Kidney epithelial cell (primary cell): ENCODE data around the gene FGF1. TPM values are rescaled to one million over a fixed set of nuclear protein-coding genes. Genes with fewer than 3 reads are reported as not detected.

Experiments used
- DNase-seq: peaks from one replicate; pipeline ENCODE4 v3.0.0-alpha.2; 2010; ENCODE audit warnings: low read depth
- H3K27me3 ChIP-seq: 2 replicates; pipeline ENCODE4 v1.6.0; 2011; ENCODE audit warnings: low read length; ENCODE audit not compliant: control insufficient read depth, insufficient read depth
- H3K36me3 ChIP-seq: 2 replicates; pipeline ENCODE4 v1.5.1; 2011; ENCODE audit warnings: low read length; ENCODE audit not compliant: control insufficient read depth, insufficient read depth
- H3K4me3 ChIP-seq: 2 replicates; pipeline ENCODE4 v1.5.1; 2011; ENCODE audit warnings: low read depth, mild to moderate bottlenecking, control low read depth, low read length
- total RNA-seq: library from RNA; depleted of rRNA; stranded (reverse); fragments of >200 nt; gene quantifications from 2 replicates; pipeline ENCODE4 v1.2.3, GENCODE V29; 2015
- TF ChIP-seq, protein P1 (sequence below): IDR thresholded peaks from 2 replicates; pipeline ENCODE4 v1.5.1; 2011; ENCODE audit warnings: mild to moderate bottlenecking, moderate library complexity, low read length, control low read depth, inconsistent platforms; ENCODE audit not compliant: insufficient read depth, poor library complexity, severe bottlenecking

FGF1 gene
- total RNA-seq, 1 donor from 2014 or later = 12.1 TPM

DNA sequence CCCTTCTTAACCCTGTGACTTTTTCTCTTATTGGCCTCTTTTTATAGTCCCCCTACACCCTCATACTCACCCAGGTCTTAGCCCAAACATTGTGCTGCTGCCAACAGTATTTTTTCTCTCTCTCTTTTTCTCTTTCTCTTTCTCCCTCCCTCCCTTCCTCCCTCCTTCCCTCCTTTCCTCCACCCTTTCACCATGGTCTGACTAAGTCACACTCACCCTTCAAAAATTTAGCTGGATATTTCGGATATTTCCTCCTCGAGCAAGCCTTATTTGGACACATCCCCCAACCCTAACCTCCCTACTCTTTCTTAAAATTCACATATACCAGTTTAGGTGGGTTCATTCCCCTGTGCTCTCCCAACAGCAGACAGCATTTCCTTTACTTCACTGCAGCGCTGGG is 64.7 kb downstream of the FGF1 start:
- Histone ChIP-seq H3K27me3 (no peaks in the 10 kb centered on the region), H3K36me3 (no peaks in the 10 kb centered on the region), H3K4me3 (no peak overlapping the region)
- TF ChIP-seq, protein P1, sequence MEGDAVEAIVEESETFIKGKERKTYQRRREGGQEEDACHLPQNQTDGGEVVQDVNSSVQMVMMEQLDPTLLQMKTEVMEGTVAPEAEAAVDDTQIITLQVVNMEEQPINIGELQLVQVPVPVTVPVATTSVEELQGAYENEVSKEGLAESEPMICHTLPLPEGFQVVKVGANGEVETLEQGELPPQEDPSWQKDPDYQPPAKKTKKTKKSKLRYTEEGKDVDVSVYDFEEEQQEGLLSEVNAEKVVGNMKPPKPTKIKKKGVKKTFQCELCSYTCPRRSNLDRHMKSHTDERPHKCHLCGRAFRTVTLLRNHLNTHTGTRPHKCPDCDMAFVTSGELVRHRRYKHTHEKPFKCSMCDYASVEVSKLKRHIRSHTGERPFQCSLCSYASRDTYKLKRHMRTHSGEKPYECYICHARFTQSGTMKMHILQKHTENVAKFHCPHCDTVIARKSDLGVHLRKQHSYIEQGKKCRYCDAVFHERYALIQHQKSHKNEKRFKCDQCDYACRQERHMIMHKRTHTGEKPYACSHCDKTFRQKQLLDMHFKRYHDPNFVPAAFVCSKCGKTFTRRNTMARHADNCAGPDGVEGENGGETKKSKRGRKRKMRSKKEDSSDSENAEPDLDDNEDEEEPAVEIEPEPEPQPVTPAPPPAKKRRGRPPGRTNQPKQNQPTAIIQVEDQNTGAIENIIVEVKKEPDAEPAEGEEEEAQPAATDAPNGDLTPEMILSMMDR = no peak
- DNase-seq = no peak

DNA sequence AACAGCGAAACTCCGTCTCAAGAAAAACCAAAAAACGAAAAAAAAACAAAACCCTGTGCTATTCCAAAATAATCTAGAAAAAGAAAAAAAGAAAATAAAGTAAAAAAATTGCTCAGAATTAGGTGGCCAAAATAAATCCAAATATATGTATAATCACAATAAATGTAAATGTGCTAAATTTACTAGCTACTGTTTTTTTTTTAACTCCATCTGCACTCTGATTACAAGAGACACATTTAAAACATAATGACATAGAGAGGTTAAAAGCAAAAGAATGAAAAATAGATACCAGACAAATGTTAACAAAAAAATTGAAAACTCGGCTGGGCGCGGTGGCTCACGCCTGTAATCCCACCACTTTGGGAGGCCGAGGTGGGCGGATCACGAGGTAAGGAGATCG is 66.1 kb downstream of the FGF1 start:
- Histone ChIP-seq H3K36me3 (no peaks in the 10 kb centered on the region), H3K4me3 (no peak overlapping the region), H3K27me3 (no peaks in the 10 kb centered on the region)
- TF ChIP-seq, protein P1 = no peak
- no peak for DNase-seq

DNA sequence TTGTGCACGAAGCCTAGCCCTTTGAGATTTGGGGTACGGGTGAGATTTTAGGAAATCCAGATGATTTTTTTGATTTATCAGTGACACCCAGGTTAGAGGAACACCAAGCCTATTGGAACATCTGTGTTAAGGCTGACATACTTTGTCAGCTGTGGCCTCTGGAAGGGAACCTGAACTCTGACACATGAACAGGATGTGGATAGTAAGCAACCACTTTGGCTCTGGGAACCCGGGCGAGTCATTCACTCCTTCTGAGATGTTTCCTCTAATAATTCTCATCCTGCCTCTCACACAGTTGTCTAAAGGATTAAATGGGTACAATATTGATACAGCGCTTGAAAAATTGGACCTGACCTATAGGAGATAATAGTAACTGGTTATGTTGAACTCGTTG is 67.8 kb downstream of the FGF1 start:
- no peaks in the 10 kb centered on the region for H3K36me3 ChIP-seq
- TF ChIP-seq, protein P1 = no peak
- no peak for DNase-seq

DNA sequence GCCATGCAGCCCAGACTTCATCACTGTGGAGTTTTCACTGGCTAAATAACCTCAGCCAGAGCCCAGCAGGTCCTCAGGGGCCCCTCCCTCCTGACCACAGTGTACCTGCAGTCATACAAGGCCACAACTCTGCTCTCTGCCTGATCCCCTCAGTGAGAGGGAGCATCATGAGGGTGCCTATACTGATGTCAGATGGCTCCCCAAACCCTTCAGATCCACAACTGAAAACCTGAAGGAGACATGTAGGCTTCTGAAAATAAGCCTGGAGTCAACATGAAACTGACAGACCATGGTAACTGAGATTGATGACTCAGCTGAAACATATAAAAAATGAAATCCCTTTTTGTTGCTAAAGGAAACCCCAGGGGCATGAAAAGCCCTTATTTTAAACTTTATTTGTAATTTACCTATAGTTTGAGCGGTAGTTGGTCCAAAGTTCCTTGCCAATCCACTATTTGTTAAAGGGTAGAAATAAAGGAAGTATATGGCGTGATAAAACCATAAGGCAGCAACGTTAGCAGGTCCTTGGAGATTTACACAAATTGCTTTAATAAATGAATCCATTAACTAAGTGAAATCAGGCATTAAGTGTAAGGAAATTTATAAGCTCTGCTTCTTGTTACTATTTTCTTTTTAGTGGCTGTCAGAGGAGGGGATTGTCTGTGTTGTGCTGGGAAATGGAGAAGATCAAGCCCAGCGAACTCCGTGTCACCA is 68.3 kb downstream of the FGF1 start:
- no peaks in the 10 kb centered on the region for H3K27me3 ChIP-seq
- no peaks in the 10 kb centered on the region for H3K36me3 ChIP-seq
- H3K4me3 ChIP-seq = no peak overlapping the region
- DNase-seq = no peak
- TF ChIP-seq, protein P1 = no peak

More for the DNA sequence above, 67.8 kb downstream of the FGF1 start:
- Histone ChIP-seq H3K27me3 (no peaks in the 10 kb centered on the region), H3K4me3 (no peak overlapping the region)

DNA sequence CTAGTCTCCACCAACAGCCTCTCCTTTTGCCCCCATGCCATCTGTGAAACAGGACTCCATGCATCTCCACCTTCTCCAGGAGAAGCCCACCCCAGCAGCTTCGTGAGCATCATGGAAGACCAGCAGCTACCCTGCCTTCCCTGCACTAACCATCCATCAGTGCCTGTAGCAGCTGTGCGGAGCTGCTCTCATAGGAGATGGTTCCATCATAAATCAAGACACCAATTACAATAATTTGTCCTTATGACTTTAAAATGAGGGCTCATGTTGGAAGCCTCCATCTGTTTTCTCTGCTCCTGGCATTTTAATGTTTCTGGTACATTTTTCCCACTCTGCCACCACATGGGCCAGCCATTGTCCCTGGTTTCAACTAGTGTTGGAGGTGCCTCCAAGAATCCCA is 69.9 kb downstream of the FGF1 start:
- Histone ChIP-seq H3K4me3 (no peak overlapping the region), H3K27me3 (no peaks in the 10 kb centered on the region), H3K36me3 (no peaks in the 10 kb centered on the region)
- TF ChIP-seq, protein P1 = no peak
- DNase-seq = no peak

DNA sequence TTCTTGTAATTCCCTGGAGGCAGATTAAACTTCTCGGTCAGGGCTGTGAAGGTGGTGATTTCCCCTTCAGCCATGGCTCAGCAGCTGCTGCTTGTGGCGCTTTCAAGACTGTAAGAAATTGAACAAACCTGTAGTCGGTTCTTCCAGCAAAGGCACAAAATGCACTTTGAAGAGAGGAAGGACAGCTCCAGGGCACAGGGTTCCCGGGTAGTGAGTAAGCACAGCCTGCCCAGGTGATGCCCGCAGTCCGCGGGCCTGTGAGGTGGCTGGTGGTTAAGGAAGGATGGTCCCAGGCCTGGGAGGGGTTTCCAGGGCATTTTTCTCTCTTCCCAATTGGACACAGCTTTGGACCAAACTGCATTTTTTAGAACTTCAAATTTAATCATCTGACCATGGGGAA is 71.8 kb downstream of the FGF1 start:
- DNase-seq = no peak
- H3K36me3 ChIP-seq = no peaks in the 10 kb centered on the region
- H3K4me3 ChIP-seq = no peak overlapping the region
- no peaks in the 10 kb centered on the region for H3K27me3 ChIP-seq
- TF ChIP-seq, protein P1 = no peak
